Measurements from ENCODE around the gene TOM1.

DNA sequence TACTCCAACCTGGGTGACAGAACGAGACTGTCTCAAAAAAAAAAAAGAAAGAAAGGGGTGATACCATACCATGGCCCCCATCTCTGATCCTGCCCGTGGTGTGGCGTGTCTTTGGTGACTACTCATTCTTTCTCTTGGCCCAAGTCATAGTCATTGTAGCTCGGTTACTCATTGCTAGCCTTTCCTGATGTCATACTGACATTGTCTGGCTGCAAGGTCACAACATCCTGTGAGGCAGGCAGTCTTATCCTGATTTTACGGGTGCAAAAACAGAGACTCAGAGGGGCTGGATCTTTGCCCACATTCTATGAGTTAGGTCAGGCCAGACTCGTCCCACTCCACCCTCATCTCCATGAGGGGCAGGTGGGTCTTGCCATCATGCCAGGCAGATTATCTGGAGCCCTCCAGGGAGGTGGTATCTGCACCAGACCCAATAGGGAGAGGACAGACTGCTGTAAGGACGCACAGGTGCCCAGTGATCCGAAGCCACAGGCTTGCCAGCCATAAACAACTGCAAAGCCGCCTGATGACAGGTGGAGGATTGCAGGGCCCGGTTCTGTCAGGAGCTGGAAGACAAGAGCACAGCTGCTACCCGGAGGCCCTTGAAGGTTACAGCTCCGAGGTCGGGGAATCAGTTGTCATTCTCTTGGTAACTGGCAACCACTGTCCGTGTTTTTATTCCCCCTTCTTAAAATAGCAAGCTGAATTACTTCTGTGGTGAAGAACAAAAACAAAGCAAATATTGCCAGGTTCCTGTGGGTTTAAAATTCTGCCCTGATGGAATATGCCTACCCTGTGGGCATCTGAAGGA is 13.8 kb downstream of the TOM1 start:
- TF ChIP-seq, protein P1, sequence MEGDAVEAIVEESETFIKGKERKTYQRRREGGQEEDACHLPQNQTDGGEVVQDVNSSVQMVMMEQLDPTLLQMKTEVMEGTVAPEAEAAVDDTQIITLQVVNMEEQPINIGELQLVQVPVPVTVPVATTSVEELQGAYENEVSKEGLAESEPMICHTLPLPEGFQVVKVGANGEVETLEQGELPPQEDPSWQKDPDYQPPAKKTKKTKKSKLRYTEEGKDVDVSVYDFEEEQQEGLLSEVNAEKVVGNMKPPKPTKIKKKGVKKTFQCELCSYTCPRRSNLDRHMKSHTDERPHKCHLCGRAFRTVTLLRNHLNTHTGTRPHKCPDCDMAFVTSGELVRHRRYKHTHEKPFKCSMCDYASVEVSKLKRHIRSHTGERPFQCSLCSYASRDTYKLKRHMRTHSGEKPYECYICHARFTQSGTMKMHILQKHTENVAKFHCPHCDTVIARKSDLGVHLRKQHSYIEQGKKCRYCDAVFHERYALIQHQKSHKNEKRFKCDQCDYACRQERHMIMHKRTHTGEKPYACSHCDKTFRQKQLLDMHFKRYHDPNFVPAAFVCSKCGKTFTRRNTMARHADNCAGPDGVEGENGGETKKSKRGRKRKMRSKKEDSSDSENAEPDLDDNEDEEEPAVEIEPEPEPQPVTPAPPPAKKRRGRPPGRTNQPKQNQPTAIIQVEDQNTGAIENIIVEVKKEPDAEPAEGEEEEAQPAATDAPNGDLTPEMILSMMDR (IDR thresholded peaks at IDR 0.05; ENCODE audit: insufficient read depth, low read length): no peak
- TF ChIP-seq, protein P2, sequence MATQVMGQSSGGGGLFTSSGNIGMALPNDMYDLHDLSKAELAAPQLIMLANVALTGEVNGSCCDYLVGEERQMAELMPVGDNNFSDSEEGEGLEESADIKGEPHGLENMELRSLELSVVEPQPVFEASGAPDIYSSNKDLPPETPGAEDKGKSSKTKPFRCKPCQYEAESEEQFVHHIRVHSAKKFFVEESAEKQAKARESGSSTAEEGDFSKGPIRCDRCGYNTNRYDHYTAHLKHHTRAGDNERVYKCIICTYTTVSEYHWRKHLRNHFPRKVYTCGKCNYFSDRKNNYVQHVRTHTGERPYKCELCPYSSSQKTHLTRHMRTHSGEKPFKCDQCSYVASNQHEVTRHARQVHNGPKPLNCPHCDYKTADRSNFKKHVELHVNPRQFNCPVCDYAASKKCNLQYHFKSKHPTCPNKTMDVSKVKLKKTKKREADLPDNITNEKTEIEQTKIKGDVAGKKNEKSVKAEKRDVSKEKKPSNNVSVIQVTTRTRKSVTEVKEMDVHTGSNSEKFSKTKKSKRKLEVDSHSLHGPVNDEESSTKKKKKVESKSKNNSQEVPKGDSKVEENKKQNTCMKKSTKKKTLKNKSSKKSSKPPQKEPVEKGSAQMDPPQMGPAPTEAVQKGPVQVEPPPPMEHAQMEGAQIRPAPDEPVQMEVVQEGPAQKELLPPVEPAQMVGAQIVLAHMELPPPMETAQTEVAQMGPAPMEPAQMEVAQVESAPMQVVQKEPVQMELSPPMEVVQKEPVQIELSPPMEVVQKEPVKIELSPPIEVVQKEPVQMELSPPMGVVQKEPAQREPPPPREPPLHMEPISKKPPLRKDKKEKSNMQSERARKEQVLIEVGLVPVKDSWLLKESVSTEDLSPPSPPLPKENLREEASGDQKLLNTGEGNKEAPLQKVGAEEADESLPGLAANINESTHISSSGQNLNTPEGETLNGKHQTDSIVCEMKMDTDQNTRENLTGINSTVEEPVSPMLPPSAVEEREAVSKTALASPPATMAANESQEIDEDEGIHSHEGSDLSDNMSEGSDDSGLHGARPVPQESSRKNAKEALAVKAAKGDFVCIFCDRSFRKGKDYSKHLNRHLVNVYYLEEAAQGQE (IDR thresholded peaks at IDR 0.05; ENCODE audit: insufficient replicate concordance, low read depth): no peak
- TF ChIP-seq POLR2AphosphoS5 (IDR thresholded peaks at IDR 0.05; ENCODE audit: low read depth) (no peak), GABPA (IDR thresholded peaks at IDR 0.05; ENCODE audit: low read depth) (no peak), SPI1 (IDR thresholded peaks at IDR 0.05; ENCODE audit: borderline replicate concordance, low read depth) (no peak)
